ENCODE measurements around the gene RPS6KA2.

The RPS6KA2 gene

DNA sequence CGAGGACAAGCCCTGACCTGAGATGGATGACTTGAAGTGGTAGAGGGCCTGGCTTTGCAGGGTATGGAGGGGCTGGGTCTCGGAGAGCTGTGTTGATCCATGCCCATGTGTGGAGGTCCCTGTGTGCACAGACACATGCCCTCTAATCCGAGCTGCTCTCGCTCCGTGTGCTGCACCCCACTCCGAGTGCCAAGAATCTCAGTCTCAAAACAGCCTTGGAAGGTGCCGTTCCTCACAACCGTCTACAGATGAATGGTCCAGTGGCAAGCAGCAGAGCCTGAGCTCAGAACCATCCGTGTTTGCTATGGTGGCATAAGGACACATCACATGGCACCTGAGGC lies 133.0 kb downstream of the RPS6KA2 start:
- in situ Hi-C loops (cut with MboI; ENCODE audit: low pct_unique_long_range_greater_than_20kb, low sequenced_read_pairs, unreplicated experiment), result no loop called here
- TF ChIP-seq, protein P1, sequence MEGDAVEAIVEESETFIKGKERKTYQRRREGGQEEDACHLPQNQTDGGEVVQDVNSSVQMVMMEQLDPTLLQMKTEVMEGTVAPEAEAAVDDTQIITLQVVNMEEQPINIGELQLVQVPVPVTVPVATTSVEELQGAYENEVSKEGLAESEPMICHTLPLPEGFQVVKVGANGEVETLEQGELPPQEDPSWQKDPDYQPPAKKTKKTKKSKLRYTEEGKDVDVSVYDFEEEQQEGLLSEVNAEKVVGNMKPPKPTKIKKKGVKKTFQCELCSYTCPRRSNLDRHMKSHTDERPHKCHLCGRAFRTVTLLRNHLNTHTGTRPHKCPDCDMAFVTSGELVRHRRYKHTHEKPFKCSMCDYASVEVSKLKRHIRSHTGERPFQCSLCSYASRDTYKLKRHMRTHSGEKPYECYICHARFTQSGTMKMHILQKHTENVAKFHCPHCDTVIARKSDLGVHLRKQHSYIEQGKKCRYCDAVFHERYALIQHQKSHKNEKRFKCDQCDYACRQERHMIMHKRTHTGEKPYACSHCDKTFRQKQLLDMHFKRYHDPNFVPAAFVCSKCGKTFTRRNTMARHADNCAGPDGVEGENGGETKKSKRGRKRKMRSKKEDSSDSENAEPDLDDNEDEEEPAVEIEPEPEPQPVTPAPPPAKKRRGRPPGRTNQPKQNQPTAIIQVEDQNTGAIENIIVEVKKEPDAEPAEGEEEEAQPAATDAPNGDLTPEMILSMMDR (IDR thresholded peaks at IDR 0.05; ENCODE audit: extremely low read depth, insufficient read depth, missing control alignments), result no peak

DNA sequence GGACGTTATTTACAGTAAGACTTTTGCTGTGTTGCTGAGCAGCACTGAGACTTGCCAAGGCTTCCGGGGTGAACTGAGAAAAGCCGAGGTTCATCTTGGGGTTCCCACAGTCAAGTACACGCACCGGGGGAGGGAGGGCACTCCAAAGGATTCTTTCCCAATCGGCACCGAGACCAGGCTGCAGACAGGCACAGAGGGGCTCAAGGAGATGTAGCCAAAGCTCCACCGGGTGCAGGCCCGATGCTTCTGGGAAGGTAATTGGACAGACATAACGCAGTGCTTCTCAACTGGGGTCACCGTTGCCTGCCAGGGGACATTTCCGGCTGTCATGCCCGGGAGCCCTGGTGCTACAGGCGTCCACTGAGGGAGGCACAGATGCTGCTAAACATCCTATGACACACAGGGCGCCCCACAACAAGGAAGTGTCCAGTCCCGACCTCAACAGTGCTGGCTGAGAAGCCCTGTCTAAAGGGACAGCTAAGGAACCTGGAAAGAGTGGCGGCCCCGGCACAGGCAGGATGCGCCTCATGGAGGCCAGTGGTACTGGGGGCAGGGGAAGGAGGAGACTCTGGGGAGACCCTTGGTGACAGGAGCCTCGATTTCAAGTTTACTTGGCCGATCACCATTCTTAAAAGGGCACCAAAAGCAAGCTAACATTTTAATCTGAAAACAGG lies 133.5 kb downstream of the RPS6KA2 start:
- TF ChIP-seq, protein P1 (IDR thresholded peaks at IDR 0.05; ENCODE audit: extremely low read depth, insufficient read depth, missing control alignments), result no peak
- no peak for DNase-seq (ENCODE audit: low spot score)
- in situ Hi-C loops (cut with MboI; ENCODE audit: low pct_unique_long_range_greater_than_20kb, low sequenced_read_pairs, unreplicated experiment), result no loop called here

More for the DNA sequence above, 133.0 kb downstream of the RPS6KA2 start:
- DNase-seq (ENCODE audit: low spot score), result no peak

DNA sequence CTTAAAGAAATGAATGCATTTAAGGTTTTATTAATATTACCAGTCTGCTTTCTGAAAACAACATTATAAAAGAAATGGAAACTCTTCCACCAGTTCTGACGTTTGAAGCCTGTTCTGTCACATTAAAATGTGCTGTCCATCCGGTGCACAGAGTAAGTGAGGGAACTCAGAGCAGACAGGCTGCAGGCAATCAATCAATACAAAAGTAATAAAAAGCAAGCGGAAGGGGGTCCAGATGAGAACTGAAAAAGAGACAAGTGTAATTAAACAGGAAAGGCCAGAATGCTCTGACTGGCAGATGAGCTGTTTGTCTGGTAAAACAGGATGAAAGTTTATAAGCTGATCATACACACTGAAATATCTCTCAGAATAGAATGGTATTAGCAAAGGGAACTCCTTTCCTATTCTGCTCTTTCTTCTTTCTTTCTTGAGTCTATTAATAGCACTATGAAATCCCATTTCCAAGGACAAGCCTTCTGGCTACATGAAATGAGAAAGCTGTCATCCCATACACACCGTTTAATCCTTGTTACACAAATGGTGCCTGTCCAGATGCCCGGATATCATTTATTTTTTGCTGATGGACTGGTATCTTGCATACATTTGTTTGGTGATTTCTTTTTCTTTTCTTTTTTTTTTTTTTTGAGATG lies 134.8 kb downstream of the RPS6KA2 start:
- TF ChIP-seq, protein P1 (IDR thresholded peaks at IDR 0.05; ENCODE audit: extremely low read depth, insufficient read depth, missing control alignments), result no peak
- in situ Hi-C loops (cut with MboI; ENCODE audit: low pct_unique_long_range_greater_than_20kb, low sequenced_read_pairs, unreplicated experiment), result no loop called here
- no peak for DNase-seq (ENCODE audit: low spot score)

DNA sequence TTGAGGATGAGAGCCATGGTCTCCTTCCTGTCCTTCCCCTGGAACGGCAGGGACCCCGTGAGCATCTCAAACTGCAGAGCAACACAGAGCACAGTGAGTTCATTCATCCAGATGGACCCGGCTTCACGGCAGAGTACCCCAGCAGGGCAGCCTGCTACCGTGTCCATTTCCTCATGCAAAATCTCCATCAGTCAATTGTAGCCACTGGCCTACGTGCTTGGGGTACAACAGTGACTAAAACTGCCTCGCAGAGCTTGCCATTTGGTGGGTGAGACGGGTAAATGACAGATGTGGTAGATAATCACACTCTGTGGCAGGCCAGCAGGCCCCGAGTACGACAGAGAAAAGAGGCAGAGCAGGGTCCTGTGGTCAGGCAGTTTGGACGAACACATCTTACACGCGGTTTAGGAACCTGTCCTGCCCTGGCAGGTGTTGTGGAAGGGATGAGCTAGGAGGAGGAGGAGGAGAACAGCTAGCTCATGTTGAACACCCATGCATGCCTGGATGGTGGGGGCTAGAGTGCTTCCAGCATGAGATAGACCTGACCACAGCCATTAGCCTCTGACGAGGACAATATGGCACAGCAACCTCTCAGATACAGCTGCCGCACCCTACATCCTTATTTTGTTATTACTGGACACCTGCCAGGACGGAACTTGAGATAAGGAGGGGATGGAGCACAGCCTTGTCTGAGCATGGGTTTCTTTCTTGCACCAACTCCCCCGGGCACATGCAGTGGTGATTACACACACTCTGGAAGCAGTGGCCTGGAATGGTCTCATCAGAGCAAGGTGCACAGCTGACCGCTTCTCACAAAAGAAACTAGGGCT lies 136.2 kb downstream of the RPS6KA2 start:
- in situ Hi-C loops (cut with MboI; ENCODE audit: low pct_unique_long_range_greater_than_20kb, low sequenced_read_pairs, unreplicated experiment), result no loop called here
- DNase-seq (ENCODE audit: low spot score), result no peak
- TF ChIP-seq, protein P1 (IDR thresholded peaks at IDR 0.05; ENCODE audit: extremely low read depth, insufficient read depth, missing control alignments), result no peak

DNA sequence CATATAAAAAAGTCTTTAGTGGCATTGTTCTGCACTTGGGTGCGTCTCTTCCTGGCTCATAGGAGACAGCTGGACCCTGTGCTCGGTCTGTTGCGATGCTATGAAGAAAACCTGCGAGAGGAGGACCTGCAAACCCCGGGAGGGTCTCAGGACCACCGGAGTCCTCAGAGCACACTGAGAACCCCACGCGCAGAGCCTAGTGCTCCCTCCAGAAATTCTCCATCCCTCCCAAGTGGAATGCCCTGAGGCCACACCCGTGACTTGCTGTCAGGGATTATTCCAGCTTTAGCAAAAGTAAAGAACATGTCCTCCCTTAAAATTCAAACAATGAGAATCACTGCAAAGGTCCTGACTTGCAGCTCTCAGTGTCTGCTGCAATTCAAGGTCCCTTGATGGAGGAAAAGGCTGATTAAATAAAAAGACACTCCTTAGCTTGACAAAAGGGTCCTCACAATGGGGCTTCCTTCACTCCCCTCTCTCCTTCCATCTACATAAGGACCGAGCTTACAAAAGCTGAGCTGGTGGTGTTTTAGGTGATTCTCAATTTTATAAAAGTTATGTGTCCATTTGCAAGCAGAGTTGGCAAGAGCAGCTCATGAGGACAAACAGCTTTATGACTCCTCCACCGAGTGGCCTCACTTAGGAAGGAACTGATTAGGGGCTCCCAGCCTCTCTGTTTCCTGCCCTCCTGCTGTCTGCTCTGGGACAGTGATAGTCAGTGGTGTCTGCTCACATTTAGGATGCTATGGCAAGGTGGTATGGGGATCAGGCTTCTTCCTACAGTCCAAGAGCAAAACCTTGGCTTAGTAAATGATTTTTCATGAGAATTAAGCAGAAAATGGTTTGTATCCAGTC lies 137.5 kb downstream of the RPS6KA2 start:
- in situ Hi-C loops (cut with MboI; ENCODE audit: low pct_unique_long_range_greater_than_20kb, low sequenced_read_pairs, unreplicated experiment), result no loop called here
- no peak for DNase-seq (ENCODE audit: low spot score)
- TF ChIP-seq, protein P1 (IDR thresholded peaks at IDR 0.05; ENCODE audit: extremely low read depth, insufficient read depth, missing control alignments), result no peak

DNA sequence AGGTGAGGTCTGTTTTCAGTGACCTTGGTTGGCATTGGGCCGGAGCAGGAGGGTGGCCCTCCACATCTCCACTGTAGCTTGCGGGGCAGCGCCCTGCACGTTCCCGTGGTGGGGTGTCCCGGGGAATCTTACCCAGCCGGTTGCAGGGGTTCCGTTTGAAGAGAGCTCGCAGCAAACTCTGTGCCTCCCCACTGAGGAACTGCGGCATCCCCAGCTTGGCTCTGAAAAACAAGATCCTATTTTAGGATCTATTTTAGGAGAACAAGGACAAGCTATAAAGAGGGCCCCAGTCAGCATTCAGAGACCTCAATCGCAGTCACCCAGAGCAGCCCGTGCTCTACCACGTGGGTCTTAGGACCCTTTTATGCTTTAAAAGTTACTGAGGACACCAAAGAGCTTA lies 138.3 kb downstream of the RPS6KA2 start:
- DNase-seq (ENCODE audit: low spot score), result no peak
- in situ Hi-C loops (cut with MboI; ENCODE audit: low pct_unique_long_range_greater_than_20kb, low sequenced_read_pairs, unreplicated experiment), result no loop called here
- TF ChIP-seq, protein P1 (IDR thresholded peaks at IDR 0.05; ENCODE audit: extremely low read depth, insufficient read depth, missing control alignments), result no peak

Measured in GM13977 (cell line).